HG02759 (cell line): ENCODE data around the gene DPH2.

Source experiments
- ATAC-seq: cut with Tn5 transposase; IDR thresholded peaks from one replicate; pipeline ENCODE4 v1.9.1; 2021; ENCODE audit warnings: mild to moderate bottlenecking, moderate library complexity; ENCODE audit not compliant: unreplicated experiment

The DPH2 gene

GRCh38 chr1:43981636-43982035, 11.8 kb downstream of the DPH2 start:
- no peak for ATAC-seq

- ATAC-seq, result no peak
Measured at GRCh38 chr1:43982241-43982640, 12.4 kb downstream of the DPH2 start.

- ATAC-seq, result no peak
Measured at GRCh38 chr1:43982808-43983207, 13.0 kb downstream of the DPH2 start.

- no peak for ATAC-seq
Measured at GRCh38 chr1:43983253-43983899, 13.6 kb downstream of the DPH2 start.

GRCh38 chr1:43984855-43985254, 15.0 kb downstream of the DPH2 start:
- ATAC-seq, result no peak

GRCh38 chr1:43985984-43986595, 16.3 kb downstream of the DPH2 start:
- no peak for ATAC-seq

- ATAC-seq, result no peak
Measured at GRCh38 chr1:43986712-43987111, 16.9 kb downstream of the DPH2 start.

- no peak for ATAC-seq
Measured at GRCh38 chr1:43987159-43987902, 17.5 kb downstream of the DPH2 start.

GRCh38 chr1:43990271-43991199, 20.7 kb downstream of the DPH2 start:
- no peak for ATAC-seq

- ATAC-seq, result no peak
Measured at GRCh38 chr1:43991200-43991475, 21.3 kb downstream of the DPH2 start.

- ATAC-seq, result peak; percentile 84
Measured at GRCh38 chr1:43991476-43992231, 21.8 kb downstream of the DPH2 start, which contains the start of gene CCDC24. Gene CCDC24, plus strand, starts transcription at chr1:43991599. Its CDS starts 280 bp downstream, at chr1:43991879.

- no peak for ATAC-seq
Measured at GRCh38 chr1:43992232-43992995, 22.6 kb downstream of the DPH2 start.

- ATAC-seq, result no peak
Measured at GRCh38 chr1:43993206-43993914, 23.6 kb downstream of the DPH2 start.

- no peak for ATAC-seq
Measured at GRCh38 chr1:43994071-43994470, 24.3 kb downstream of the DPH2 start.

- no peak for ATAC-seq
Measured at GRCh38 chr1:43994794-43995790, 25.3 kb downstream of the DPH2 start.

- ATAC-seq, result no peak
Measured at GRCh38 chr1:43995984-43996732, 26.3 kb downstream of the DPH2 start.

GRCh38 chr1:43996733-43997115, 26.9 kb downstream of the DPH2 start:
- ATAC-seq, result no peak
